CD4-positive, alpha-beta T cell treated with Interleukin-2 at 100 ng/mL for 4 hours (primary cell): ENCODE results near the gene FCN2.

Experiments used
- DNase-seq: peaks from one replicate; pipeline ENCODE4 v3.0.0-alpha.2; 2020; ENCODE audit warnings: low spot score

The FCN2 gene

DNA sequence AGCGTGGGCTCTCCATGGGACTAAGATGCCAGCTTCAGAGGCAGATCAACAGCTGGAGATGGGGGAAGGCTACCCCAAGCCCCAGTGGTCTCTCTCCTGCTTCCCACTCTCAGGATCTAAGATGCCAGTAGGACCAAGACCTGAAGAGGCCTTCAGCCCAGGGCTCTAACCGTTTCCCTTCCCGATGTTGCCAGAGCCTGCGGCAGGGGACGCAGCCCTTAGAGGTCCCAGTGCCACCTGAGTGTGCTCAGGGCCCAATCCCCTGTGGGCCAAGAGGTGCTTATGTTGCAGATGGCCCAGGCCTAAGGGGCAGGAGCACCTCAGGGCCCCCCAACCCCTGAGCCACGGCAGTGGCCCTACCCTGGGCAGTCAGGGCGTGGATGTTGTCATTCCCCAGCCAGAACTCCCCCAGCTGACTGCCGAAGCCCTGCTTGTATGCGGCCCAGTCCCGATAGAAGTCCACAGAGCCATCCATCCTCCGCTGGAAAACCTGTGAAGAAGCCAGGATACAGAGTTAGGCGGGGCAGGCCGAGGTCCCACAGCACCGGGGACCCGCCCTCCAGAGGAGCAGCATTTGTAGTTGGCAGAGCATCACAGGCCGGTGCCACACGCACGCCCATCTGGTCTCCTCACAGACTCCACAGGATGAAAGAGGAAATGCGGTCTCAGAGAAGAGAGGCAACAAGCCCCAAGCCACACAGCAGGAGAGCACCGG lies 31.7 kb downstream of the FCN2 start:
- DNase-seq, result no peak

DNA sequence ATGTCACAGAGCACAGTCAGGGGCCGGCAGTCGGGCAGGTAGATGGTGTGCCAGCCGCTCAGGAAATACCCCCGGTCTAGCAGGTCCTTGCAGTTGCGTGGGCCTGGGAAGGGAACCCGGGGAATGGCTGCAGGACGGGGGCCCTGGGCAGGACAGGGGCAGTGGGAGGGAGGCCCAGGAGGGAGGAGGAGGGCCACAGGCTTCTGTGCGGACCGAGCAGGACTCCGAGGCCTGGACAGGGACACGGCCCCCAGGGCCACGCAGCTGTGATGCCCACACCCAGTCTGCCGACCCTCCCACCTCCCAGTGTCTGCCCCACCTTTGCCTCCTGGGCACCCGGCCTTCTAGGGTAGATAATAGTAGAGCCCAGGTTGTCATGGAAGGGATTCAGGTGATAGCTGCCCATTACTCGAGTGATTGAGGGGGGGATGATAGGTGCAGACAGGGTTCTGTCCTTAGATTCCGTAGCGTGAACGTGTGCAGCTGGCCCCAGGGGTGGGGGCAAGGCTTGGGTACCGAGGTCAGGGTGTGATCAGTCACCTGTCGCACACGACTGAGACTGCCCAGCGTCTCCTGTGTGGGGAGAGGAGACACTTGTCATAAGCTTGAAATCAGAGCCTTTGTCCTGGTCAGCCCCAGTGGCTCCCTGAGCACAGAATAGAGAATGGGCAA lies 32.6 kb downstream of the FCN2 start:
- no peak for DNase-seq

DNA sequence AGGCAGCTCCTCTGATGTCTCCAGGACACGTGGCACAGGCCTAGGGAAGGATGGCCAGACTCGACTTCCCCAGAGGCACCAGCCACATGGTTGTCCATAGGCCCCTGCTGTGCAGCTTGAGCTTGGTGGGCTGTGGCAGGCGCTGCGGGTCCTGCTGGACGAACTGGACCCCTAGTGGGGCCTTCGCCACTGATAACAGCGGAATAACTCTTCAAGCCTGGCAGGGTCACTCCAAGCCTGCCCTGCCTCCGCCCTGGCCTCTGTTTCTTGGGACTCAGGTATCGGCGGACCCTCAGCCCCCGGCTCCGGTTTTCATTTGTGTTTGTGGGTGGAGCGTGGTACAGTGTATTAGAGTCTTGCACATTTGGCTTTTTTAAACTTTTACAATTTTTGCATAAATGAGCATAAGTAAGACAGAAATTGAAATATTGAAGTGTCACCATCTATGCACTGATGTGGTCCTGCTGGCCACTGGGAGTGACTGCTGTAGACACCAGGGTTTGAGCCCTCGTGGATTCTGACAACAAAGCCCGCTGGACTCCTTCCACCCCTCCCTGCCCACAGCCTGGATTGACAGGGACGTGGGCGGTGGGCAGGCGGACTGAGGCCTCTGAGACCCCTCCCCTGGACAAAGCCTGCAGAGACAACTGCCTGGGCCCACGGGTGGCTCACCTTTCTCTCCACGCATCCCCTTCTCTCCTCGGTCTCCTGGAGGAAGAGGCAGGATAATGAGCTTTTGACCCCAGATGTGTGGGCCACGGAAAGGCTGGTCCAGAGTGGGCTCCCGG lies 33.3 kb downstream of the FCN2 start:
- no peak for DNase-seq

DNA sequence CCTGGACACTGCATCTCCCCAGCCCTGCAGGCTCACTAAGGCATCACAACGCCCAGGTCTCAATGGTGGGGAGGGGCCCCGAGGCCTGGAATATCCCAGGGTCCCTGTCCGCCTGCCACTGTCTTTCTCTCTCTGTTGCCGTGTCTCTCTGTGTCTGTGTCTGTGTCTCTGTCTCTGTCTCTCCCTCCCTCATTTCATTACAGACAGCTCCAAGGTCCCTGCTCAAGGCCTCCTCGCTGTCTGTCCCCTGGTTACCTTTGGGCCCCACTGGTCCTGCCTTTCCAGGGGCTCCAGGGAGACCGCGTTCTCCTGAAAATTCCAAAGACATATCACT lies 33.9 kb downstream of the FCN2 start:
- no peak for DNase-seq

DNA sequence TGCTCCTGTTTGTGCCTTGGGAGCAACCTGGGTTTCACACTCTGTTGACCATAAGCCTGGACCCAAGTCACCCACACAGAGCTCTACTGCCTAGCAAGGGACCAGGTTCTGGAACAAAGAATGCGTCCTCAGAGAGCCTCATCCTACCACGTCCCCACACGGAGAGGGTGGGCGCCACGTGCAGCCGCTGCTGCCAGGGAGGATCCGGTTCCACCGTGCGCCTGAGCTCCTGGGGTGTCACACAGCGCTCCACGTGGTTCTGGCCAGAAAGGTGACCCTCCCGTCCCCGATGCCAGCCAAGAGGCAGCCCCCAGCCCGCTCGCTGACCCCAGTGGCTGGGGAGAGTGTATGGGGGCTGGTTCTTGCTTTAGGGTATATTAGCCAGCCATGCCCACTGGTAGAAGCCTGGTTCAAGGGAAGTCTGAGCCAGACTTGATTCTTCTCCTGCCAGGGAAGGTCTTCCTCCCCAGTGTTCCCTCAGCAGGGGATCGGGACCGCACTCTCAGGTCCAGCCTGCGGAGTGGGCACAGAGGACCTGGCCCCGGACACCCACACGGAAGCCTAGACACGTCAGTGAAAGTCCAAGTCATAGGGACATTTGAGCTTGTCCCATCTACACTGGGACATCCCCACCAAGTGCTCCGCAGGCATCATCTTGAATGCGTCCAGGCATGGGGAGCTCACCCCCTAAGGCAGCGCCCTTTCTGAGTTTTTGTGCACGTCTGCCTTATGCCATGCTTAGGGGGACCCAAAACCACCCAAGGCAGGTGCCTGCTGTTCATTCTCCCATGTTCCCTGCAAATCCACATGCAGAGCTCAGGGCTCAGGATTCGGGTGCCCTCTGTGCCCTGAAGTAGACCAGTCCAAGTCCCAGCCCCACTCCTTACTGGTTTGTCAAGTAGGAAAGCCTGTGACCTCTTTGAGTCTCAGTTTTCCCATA lies 34.7 kb downstream of the FCN2 start:
- no peak for DNase-seq

DNA sequence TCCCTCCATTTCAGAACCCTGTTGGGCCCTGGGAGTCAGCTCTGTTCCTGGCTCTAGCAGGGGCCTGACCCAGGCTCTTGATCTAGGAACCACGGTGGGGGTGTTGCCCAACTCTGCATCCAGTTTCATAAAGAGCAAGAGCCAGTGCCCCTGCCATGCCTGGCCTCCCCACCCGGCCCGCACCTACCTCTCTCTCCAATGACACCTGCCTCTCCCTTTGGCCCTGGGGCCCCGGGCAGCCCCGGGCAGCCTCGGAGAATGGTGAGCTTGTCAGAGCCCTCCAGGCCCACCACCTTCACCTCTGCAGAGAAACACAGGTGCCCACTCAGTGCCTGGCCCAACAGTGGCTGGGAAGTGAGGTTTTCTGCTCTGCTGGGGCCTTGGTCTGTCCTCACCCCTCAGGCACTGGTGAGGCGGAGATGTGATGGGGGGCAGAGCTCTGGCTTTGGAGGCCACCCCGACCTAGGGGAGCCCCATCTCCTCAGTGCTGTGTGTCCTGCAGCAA lies 35.6 kb downstream of the FCN2 start:
- DNase-seq, result no peak

DNA sequence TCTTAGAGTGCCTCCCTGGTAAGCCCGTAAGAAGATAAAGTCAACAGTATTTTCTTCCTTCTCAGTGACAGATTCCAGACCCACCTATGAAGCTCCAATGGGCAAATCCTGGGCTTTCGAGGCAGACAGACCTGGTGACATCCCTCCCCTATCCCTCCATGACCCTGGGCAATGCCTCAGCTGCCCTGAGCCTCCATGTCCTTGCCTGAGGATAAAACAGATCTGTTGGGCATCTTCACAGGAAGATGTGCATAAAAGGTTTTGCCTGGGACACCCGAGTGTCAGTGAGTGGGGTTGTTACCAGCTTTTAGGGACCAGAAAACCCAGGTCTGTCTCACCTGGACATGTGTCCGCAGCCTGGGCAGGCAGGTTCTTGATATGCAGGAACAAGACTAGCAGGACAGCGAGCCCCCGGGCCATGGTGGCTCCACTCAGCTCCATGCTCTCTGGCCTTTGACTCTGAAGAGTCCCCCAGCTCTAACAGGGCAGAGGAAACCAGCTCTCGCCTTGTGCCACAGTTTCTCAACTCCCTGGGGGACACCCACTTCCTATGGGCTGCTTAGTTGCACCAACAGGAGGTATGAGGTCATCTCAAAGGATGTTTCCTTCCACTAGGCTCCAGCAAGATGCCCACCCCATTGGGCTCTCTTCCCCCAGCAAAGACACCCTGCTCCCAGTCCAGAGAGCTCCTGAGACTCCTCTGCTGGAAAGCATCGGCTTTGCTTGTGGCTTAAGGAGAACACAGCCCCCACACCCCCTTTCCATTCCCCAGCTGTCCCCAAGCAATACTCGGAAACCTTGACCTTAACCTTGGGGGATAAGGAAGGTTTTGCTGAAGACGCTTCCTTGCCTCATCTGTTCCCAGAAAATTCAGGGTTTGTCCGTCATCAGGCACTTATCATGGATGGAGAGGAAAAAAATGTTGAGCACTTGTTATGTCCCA lies 37.1 kb downstream of the FCN2 start, which contains the start of gene FCN1:
TSS of gene FCN1 (minus strand) at position 482 of the 943 bp plus-strand sequence. CDS start at position 441, 41 bp downstream.
- DNase-seq, result no peak

DNA sequence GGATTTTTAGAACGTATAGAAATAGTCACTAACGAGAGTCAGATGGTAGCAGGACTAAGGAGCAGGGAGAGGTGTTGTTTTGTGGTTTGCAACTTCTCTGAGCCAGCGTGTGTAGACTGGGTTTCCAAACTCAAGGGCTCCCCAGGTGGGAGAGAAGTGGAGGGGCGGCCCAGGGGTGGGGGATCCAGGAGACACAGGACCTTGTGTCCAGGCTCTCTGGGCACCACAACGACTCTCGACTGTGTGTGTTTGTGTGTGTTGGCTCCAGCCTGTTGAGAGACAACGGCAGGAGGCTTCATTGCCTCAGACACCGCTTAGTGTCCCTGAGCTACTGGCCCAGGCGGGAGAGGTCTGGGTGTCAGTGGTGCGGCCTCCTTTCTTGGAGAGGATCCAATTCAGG lies 38.0 kb downstream of the FCN2 start:
- DNase-seq, result no peak

DNA sequence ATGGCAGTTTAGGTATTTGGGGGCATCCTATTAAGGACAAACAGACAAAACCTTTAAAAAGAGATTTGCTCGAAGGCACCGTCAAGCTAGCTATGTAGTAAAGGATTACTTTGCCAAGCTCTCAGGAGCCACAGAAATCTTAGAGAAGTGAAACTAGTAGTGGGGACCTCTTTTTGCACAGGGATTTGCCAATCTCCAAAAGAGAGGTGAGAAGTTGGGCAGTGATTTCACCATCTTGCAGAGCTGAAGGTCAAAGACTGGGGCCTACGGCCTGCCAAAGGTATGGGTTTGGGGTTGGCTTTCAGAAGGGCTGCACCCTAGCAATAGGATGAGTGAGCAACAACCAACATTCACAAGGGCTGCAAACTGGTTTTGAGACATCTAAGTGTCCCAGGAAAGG lies 38.7 kb downstream of the FCN2 start:
- no peak for DNase-seq

DNA sequence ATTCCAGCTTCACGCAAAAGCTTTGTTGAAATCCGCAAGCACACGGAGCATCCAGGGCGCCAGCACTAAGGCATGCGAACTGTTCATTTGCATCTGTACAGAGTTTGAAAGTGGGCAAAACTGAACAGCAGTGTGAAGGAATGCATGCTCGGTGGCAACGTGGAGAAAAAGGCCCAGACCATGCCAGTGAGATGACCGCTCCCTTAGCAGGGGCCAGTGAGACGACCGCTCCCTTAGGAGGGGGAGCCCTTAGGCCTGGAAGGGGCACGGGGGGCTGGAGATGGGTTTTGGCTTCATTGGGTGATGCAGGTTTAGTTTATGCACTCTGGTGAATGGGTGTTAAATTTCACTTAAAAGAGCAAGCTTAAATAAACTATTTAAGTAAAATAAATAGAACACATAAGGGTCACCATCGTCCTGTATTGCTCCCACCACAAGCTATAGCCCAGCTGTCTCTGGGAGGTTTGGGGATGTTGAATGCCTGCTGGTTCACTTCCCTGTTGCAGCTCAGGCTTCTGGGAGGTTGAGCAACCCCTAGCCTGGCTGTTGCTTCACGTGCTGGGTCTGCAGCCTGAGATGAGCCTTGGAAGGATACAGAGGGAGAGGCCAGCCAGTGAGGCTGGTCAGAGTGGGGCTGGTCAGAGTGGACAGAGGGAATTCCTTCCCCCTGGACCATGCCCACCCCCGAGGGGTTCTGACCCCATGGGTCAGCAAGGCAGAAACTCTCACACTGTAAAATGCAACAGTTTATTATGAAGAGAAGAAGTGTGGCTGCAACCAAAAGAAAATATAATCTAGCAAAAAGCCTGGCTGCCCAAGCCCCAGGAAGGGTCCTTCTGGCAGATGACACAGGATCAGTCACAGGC lies 41.7 kb downstream of the FCN2 start:
- DNase-seq, result no peak

DNA sequence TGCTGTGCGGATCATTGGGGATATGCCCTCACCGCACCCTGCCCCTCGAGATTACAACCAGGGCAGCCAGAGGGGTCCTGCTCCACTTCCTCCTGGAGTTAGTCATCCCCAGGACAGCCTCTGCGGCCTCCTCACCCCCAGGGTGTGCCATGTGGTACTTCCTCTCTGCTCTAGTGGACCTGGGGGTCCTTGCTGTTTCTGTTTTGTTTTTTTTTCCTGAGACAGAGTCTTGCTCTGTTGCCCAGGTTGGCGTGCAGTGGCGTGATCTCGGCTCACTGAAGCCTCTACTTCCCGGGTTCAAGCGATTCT lies 42.3 kb downstream of the FCN2 start:
- no peak for DNase-seq

DNA sequence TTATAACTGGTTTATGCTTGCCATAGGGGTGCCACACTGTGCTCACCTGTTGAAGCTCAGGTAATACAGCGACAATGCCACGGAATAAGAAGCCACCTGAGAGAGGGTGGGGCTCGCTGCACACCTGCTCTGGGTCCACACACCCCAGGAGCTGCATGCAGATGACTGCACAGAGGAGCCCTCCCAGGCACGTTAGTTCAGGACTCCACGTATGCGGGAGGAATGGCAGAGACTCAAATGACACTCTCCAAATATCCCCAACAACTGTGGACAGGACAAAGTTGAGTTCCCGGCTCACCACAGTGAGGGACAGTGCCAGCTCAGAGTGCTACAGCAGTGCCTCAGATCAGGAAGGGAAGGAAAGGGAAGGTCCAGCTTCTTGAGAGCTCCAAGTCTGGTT lies 42.9 kb downstream of the FCN2 start:
- no peak for DNase-seq

DNA sequence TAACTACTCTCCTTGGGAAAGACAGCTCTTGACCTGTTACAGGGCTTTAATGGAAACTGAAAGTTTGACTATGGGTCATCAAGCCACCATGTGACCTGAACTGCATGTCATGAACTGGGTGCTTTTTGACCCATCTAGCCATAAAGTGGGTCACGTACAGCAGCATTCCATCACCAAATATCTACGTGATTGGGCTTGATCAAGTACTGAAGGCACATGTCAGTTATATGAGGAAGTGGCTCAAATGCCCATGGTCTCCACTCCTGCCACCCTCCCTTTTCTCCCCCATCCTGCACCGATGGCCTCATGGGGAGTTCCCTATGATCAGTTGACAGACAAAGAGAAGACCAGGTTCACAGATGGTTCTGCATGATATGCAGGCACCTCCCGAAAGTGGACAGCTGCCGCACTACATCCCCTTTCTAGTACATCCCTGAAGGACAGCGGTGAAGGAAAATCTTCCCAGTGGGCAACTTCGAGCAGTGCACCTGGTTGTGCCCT lies 44.5 kb downstream of the FCN2 start:
- DNase-seq, result no peak

DNA sequence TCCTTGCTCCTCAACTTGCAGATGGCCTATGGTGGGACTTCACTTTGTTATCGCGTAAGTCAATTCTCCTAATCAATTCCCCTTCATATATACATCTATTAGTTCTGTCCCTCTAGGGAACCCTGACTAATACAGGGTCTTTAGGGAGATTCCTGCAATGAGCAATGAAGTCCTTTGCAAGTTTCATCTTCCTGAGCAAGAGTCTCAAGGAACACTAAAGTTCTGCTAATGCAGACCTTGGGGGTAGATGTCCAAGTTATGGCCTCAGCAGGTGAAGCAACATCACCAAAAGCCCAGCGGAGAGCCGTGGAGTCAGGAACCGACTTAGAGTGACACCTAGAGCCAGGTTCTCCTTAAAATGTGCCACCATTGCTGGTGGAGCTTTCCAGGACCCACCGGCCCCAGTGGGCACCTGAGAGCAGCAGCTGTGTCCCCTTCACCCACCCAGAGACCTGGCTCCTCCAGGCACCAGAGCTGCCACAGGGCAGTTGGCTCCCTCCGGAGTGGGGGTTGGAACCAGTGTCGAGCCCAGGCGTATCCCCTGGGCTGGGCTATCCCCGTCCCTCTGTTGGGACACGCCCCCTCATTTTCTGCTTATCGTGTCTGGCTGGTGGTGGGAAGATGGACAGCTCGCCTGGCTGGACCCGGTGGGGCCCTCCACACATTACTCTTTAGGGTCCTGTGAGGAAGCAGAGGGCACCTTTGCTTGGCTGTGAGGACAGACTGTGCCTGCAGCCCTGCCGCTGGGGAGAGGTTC lies 48.0 kb downstream of the FCN2 start:
- DNase-seq, result no peak

DNA sequence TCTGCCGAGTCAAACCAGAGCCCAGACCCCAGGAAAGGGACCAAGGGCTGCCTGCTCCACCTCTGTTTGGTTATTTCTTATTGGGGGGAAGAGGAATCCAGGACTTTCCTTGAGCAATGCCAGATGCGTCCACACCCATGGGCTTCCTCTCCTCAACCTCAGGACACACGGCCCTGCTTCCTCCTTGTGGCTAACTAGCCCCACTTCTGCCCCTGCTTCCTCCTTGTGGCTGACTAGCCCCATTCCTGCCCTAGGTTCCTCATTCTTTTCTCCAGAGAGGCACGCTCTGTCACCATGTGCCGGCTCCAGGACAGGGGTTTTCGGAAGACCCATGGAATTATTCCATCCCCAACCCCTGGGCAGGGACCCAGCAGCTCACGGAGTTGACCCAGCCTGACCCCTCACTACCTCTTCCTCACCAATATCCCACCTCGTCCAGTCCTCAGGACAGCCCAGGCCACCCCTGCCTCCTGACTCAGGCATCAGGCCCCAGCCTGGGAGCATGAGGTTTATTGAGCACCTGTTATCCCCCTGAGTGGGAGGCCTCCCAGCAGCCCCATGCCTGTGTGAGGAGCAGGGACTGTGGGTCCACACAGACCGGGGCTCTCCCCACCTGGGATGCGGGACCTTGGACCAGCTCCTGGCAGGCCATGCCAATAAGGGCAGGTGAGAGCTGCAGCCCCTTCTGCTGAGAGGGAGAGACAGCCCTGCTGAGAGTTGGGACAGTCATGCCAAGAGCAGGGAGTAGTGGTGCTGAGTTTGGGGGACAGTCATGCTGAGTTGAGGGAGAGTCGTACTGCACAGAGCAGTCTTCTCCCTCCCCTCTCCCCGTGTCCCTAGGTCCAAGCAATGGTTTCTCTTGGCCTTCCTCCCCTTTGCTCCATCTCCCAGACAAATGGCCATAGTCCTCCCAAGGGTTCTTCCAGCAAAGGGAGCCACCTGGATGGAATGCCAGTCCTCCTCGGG lies 48.9 kb downstream of the FCN2 start:
- DNase-seq, result peak; percentile 7

DNA sequence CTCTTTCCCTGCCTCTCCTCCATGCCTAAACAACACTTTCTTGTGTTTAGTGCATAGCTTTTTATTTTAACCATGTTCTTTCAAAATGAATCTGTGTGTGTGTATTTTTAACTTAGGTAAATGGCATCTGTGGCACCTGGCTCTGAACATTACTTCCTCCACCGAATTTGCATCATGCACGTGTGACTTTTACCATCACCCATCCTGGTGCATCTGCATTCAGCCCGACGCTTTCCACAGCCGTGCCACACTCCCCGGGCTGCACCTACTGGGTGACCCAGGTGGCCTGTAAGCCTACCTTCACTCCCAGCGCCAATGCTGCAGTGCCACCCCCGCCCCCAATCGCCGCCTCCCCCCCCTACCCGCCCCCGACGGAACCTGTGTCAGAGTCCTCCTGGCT lies 49.8 kb downstream of the FCN2 start:
- DNase-seq, result no peak

DNA sequence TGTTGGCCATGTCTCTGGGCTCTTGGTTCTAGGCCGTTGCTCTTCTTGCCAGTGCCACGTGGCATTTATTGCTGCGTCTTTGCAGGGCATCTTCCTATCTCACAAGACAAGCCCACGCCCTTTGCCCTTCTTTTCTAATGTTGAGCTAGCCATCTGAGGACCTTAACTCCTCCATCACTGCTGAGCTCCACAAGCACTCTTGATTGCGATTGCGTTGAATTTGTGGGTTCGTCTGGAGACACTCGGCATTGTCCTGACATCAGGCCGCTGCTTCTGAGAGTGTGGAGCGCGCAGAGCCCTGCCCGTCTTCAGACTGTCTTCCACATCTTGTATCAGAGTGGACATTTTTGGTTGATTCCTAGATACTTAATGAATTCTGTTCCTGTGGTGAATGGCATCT lies 51.6 kb downstream of the FCN2 start:
- no peak for DNase-seq

DNA sequence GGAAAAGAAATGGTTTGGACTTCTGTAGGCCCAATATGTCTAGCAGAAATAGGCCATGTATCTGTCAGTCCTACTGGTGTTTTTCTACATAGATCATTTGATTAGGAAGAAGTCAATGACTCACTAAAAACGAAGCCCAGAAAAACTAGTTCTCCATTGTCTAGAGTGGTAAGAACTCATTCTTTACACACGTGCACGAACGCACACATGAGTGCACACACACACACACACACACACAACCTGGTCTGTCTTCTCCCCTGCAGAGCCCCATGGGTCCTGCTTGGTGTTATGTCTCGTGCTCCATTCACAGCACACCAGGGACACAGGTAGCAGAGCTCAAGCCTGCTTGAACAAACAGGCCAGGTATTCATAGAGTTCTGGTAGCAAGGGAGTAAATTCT lies 52.0 kb downstream of the FCN2 start:
- no peak for DNase-seq
